Fibroblast of pulmonary artery (primary cell): Measurements from ENCODE around the gene PDHX.

Experiments
- DNase-seq: peaks from one replicate; pipeline ENCODE4 v3.0.0-alpha.2; 2010; ENCODE audit warnings: low read depth
- H3K4me3 ChIP-seq: replicated peaks from 2 replicates; pipeline ENCODE4 v1.5.1; 2011; ENCODE audit warnings: low read depth, mild to moderate bottlenecking, control low read depth, low read length, moderate library complexity
- TF ChIP-seq, protein P1 (sequence below): IDR thresholded peaks from 2 replicates; pipeline ENCODE4 v1.5.1; 2011; ENCODE audit warnings: mild to moderate bottlenecking, control low read depth, low read length, inconsistent platforms; ENCODE audit errors: missing control alignments

Gene PDHX

DNA sequence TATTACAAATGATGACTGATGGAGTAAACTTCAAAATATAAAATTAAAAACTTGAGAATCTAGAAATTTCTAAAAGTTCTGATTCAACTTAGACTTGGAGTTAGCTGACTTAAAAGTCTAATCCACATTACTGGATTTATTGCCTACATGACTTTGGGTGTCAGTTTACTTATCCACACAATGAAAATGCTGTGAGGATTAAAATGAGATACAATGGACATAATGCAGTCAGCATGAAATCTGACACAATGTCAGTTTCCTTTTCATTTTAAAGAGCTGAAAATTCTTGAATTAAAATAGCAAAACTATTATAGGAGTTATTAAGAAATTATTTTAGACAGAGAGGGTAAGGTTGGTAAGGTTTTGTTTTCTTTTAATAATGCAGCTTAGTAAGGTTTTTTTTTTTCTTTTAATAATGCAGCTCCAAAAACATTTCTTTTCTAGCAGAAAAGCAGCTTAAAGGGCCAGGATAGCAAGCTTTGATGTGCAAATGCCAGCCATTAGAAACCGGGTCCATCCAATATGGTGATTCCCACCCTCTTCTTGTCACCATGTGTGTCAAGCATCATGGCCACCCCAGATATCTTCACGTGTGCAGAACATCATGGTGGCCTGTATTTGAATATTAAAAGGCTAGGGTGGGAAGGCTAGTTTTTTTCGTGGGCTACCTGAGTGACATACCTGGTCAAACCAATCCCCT, 19.1 kb upstream of the PDHX start:
- TF ChIP-seq, protein P1, sequence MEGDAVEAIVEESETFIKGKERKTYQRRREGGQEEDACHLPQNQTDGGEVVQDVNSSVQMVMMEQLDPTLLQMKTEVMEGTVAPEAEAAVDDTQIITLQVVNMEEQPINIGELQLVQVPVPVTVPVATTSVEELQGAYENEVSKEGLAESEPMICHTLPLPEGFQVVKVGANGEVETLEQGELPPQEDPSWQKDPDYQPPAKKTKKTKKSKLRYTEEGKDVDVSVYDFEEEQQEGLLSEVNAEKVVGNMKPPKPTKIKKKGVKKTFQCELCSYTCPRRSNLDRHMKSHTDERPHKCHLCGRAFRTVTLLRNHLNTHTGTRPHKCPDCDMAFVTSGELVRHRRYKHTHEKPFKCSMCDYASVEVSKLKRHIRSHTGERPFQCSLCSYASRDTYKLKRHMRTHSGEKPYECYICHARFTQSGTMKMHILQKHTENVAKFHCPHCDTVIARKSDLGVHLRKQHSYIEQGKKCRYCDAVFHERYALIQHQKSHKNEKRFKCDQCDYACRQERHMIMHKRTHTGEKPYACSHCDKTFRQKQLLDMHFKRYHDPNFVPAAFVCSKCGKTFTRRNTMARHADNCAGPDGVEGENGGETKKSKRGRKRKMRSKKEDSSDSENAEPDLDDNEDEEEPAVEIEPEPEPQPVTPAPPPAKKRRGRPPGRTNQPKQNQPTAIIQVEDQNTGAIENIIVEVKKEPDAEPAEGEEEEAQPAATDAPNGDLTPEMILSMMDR = no peak
- no peak overlapping the region for H3K4me3 ChIP-seq
- no peak for DNase-seq

DNA sequence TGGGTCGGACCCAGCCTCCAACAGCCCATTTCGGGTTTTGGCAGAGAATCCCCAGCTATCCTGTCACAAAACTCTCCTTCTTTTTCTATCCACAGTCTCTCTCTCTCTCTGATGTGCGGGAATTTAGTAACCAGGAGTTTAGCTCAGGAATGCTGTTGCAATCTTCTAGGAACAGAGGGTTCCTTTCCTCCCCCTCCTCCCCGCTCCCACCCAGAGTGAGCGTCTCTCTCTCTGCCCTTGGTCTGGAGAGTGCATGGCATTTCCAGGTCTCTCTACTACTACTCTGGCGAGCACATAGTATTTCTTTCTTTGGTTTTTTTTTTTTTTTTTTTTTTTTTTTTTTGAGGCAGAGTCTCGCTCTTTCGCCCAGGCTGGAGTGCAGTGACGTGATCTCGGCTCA, 17.9 kb upstream of the PDHX start:
- TF ChIP-seq, protein P1 = no peak
- H3K4me3 ChIP-seq = no peak overlapping the region
- no peak for DNase-seq

DNA sequence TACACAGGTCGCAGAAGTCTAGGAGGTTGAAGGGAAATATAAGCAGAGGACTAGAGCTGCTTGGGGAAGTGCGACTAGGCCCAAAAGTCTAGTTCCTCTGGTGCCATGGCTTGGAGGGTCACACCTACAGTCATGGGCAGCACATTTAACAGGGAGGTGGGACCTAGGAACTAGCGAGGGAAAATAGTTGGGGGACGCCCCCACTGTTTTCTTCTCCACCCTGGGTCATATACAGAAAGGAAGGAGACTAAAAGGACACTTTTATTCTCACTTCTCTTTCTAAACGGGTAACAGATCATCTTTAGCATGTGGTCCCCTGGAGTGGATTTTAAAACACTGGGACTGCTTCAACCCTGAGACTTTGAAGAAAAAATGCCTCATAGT, 16.8 kb upstream of the PDHX start:
- TF ChIP-seq, protein P1 = no peak
- DNase-seq = no peak
- no peak overlapping the region for H3K4me3 ChIP-seq

DNA sequence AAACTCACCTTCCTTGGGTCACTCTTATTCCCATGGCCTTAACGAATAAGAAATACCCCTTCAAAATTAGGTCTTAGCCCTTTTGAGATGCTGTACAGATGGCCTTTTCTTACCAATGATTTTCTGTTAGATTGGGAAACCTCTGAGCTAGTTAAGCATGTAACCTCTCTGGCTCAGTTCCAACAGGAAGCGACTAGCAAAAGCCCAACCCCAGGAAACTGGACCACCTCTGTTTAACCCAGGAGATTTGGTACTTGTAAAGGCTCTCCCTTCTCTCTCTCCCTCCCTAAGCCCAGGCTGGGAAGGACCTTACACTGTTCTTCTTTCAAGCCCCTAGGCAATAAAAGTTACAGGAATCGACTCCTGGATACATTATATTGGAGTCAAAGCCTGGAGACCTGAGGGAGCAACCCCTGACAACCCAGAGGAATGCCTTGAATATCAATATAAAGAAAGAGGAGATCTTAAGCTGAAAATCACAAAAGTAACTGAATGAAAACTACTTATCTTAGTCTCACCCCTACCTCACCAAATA, 11.9 kb upstream of the PDHX start:
- H3K4me3 ChIP-seq = no peak overlapping the region
- TF ChIP-seq, protein P1 = no peak
- peak; percentile 29 for DNase-seq

DNA sequence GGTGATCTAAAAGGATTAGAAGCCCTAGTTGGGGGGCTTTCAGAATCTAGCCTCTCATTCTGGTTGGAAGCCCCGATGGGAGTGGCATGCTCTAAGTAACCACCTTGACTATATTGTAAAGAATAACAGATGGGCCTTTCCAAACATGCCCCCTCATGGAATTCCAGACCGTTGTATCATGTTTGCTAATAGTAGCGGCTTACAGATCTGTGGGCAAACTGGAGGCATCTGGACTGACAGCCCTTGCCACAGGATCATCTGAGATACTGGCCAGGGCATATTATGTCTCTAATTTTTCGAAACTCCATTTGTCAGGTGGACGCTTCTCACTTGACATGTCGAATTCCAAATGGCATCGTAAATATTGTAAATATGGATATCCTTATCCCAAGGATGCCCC, 10.8 kb upstream of the PDHX start:
- no peak for DNase-seq
- TF ChIP-seq, protein P1 = no peak
- H3K4me3 ChIP-seq = no peak overlapping the region

DNA sequence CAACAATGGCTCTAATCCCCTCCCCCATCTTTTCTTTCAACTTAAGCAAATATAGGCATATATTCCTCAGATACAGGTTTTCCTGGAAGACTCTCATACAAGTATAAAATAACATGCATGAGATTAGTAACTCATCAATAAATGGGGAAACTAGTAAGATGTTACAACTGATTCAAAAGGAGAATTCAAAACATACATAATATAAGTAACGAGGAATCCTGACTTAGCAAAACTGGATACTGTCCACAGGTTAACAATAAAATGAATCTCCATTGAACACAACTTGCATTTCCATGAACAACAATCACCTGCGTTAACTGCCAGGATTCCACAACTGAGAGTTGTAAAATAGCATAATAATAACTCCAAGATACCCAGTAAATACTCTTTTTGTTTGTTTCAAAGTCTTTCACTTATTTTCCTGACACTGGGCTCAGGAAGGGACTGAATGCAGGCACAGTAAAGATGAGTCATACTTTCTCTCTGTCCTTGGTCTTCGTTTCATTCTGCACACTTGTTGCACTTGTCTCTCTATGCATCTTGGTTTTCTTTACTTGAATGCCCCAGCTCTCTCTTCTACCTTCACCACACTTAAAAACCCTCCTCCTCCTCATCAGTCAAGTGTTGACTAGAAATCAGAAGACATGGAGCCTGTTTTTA, 8.4 kb upstream of the PDHX start:
- H3K4me3 ChIP-seq = no peak overlapping the region
- TF ChIP-seq, protein P1 = no peak
- DNase-seq = no peak

DNA sequence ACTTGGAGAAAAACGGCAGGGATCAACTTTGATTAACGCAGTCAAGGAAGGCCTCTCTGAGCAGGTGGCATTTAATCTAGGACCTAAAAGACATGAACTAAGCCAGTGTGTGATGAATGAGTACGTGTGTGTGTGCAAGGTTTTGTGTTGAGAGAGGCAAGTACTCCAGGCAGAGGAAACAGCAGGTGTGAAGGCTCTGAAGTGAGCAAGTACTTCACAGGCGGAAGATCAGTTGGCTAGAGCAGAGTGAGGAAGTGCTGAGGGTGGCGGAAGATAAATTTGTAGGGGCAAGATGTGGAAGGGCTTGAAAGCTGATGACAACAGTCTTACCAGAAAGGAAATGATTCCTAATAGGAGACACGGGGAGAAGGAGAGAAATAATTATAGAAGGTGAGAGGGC, 7.0 kb upstream of the PDHX start:
- H3K4me3 ChIP-seq = no peak overlapping the region

More for the DNA sequence above, 7.0 kb upstream of the PDHX start:
- DNase-seq = no peak
- TF ChIP-seq, protein P1 = no peak
